Hematopoietic multipotent progenitor cell treated with erythropoietin and hydrocortisone succinate and interleukin-3 and kit ligand, for 15 days (in vitro differentiated cells): Measurements from ENCODE around the gene PPM1H.
"Not testable (repeated sequence)": the region's sequence is repeated elsewhere in the genome, so short reads cannot be mapped to it uniquely, and the experiment has no call there.

Source experiments
- DNase-seq: peaks from one replicate; pipeline ENCODE4 v3.0.0-alpha.2; 2015; ENCODE audit warnings: low spot score

The PPM1H gene

GRCh38 chr12:62908674-62909073, 26.3 kb downstream of the PPM1H start:
- no peak for DNase-seq

- DNase-seq = no peak
Measured at GRCh38 chr12:62907561-62907960, 27.4 kb downstream of the PPM1H start.

GRCh38 chr12:62907078-62907477, 27.9 kb downstream of the PPM1H start:
- no peak for DNase-seq

- DNase-seq = no peak
Measured at GRCh38 chr12:62903151-62903550, 31.8 kb downstream of the PPM1H start.

GRCh38 chr12:62900686-62901272, 34.2 kb downstream of the PPM1H start:
- DNase-seq = no peak

GRCh38 chr12:62899568-62900390, 35.2 kb downstream of the PPM1H start:
- DNase-seq = no peak

- no peak for DNase-seq
Measured at GRCh38 chr12:62898526-62898925, 36.4 kb downstream of the PPM1H start.

- DNase-seq = no peak
Measured at GRCh38 chr12:62895351-62895877, 39.5 kb downstream of the PPM1H start.

- DNase-seq = no peak
Measured at GRCh38 chr12:62893276-62893675, 41.7 kb downstream of the PPM1H start.

- DNase-seq = no peak
Measured at GRCh38 chr12:62891805-62892549, 43.0 kb downstream of the PPM1H start.

- DNase-seq = no peak
Measured at GRCh38 chr12:62888454-62889110, 46.4 kb downstream of the PPM1H start.

GRCh38 chr12:62886796-62887195, 48.2 kb downstream of the PPM1H start:
- DNase-seq = no peak

GRCh38 chr12:62885242-62885641, 49.7 kb downstream of the PPM1H start:
- DNase-seq = no peak

GRCh38 chr12:62884832-62885231, 50.1 kb downstream of the PPM1H start:
- not testable (repeated sequence) for DNase-seq

GRCh38 chr12:62882696-62883095, 52.3 kb downstream of the PPM1H start:
- DNase-seq = no peak

GRCh38 chr12:62882140-62882539, 52.8 kb downstream of the PPM1H start:
- no peak for DNase-seq

GRCh38 chr12:62879691-62880090, 55.3 kb downstream of the PPM1H start:
- DNase-seq = no peak

- DNase-seq = not testable (repeated sequence)
Measured at GRCh38 chr12:62879228-62879627, 55.7 kb downstream of the PPM1H start.

GRCh38 chr12:62878211-62878610, 56.7 kb downstream of the PPM1H start:
- DNase-seq = no peak

- no peak for DNase-seq
Measured at GRCh38 chr12:62876938-62877548, 57.9 kb downstream of the PPM1H start.

- DNase-seq = no peak
Measured at GRCh38 chr12:62873826-62874448, 61.0 kb downstream of the PPM1H start.
